IPS-18a (cell line): ENCODE data around the gene PES1.

Experiments used
- H3K27ac ChIP-seq: one replicate; pipeline ENCODE4 v1.5.1; 2013; ENCODE audit warnings: low read length
- H3K27me3 ChIP-seq: one replicate; pipeline ENCODE4 v1.6.1; 2013; ENCODE audit warnings: mild to moderate bottlenecking, low read length; ENCODE audit not compliant: control insufficient read depth, insufficient read depth
- H3K36me3 ChIP-seq: one replicate; pipeline ENCODE4 v1.6.1; 2013; ENCODE audit warnings: low read depth, low read length; ENCODE audit not compliant: control insufficient read depth
- H3K4me1 ChIP-seq: one replicate; pipeline ENCODE4 v1.6.1; 2013; ENCODE audit warnings: low read depth, low read length; ENCODE audit not compliant: control insufficient read depth
- H3K4me3 ChIP-seq: one replicate; pipeline ENCODE4 v1.5.1; 2013; ENCODE audit warnings: low read length
- H3K9ac ChIP-seq: one replicate; pipeline ENCODE4 v1.6.1; 2013; ENCODE audit warnings: mild to moderate bottlenecking, low read length, moderate library complexity
- H3K9me3 ChIP-seq: one replicate; pipeline ENCODE4 v1.6.1; 2013; ENCODE audit warnings: low read depth, low read length; ENCODE audit not compliant: control insufficient read depth

PES1 gene

GRCh38 chr22:30586414-30586813 lies 5.3 kb downstream of the PES1 start:
- Histone ChIP-seq H3K9me3 (no peaks in the 10 kb centered on the region), H3K27ac (no peak overlapping the region), H3K36me3 (peaks cover 70% of the 10 kb centered on the region), H3K27me3 (no peaks in the 10 kb centered on the region), H3K9ac (no peak overlapping the region), H3K4me1 (peaks cover 8% of the 10 kb centered on the region), H3K4me3 (no peak overlapping the region)

GRCh38 chr22:30584441-30584840 lies 7.3 kb downstream of the PES1 start:
- no peaks in the 10 kb centered on the region for H3K27me3 ChIP-seq
- H3K4me1 ChIP-seq = no peaks in the 10 kb centered on the region
- H3K27ac ChIP-seq = no peak overlapping the region
- H3K9ac ChIP-seq = no peak overlapping the region
- H3K36me3 ChIP-seq = peaks cover 90% of the 10 kb centered on the region
- no peaks in the 10 kb centered on the region for H3K9me3 ChIP-seq
- no peak overlapping the region for H3K4me3 ChIP-seq

- Histone ChIP-seq H3K4me1 (no peaks in the 10 kb centered on the region), H3K9me3 (no peaks in the 10 kb centered on the region), H3K4me3 (no peak overlapping the region), H3K27me3 (no peaks in the 10 kb centered on the region), H3K27ac (no peak overlapping the region), H3K36me3 (peaks cover 91% of the 10 kb centered on the region), H3K9ac (no peak overlapping the region)
Observed at GRCh38 chr22:30582788-30583545, 8.7 kb downstream of the PES1 start.

- H3K4me3 ChIP-seq = no peak overlapping the region
- H3K27ac ChIP-seq = no peak overlapping the region
- no peak overlapping the region for H3K9ac ChIP-seq
- H3K27me3 ChIP-seq = no peaks in the 10 kb centered on the region
- peaks cover 91% of the 10 kb centered on the region for H3K36me3 ChIP-seq
- no peaks in the 10 kb centered on the region for H3K9me3 ChIP-seq
- H3K4me1 ChIP-seq = no peaks in the 10 kb centered on the region
Observed at GRCh38 chr22:30582051-30582450, 9.7 kb downstream of the PES1 start.

- H3K9me3 ChIP-seq = no peaks in the 10 kb centered on the region
- no peak overlapping the region for H3K27ac ChIP-seq
- no peak overlapping the region for H3K9ac ChIP-seq
- no peaks in the 10 kb centered on the region for H3K27me3 ChIP-seq
- H3K36me3 ChIP-seq = peaks cover 91% of the 10 kb centered on the region
- H3K4me1 ChIP-seq = no peaks in the 10 kb centered on the region
- no peak overlapping the region for H3K4me3 ChIP-seq
Observed at GRCh38 chr22:30580896-30581295, 10.8 kb downstream of the PES1 start.

- H3K27me3 ChIP-seq = no peaks in the 10 kb centered on the region
- H3K27ac ChIP-seq = no peak overlapping the region
- H3K4me1 ChIP-seq = peaks cover 7% of the 10 kb centered on the region
- H3K4me3 ChIP-seq = no peak overlapping the region
- peaks cover 72% of the 10 kb centered on the region for H3K36me3 ChIP-seq
- no peak overlapping the region for H3K9ac ChIP-seq
- H3K9me3 ChIP-seq = no peaks in the 10 kb centered on the region
Observed at GRCh38 chr22:30578481-30578880, 13.2 kb downstream of the PES1 start.

- Histone ChIP-seq H3K9me3 (no peaks in the 10 kb centered on the region), H3K27ac (no peak overlapping the region), H3K9ac (no peak overlapping the region), H3K4me3 (no peak overlapping the region), H3K27me3 (no peaks in the 10 kb centered on the region), H3K36me3 (peaks cover 52% of the 10 kb centered on the region), H3K4me1 (peaks cover 12% of the 10 kb centered on the region)
Observed at GRCh38 chr22:30575859-30576258, 15.9 kb downstream of the PES1 start.

- Histone ChIP-seq H3K27ac (no peak overlapping the region), H3K4me1 (peaks cover 12% of the 10 kb centered on the region), H3K9me3 (no peaks in the 10 kb centered on the region), H3K27me3 (no peaks in the 10 kb centered on the region), H3K9ac (peak overlapping the region; percentile 32), H3K36me3 (peaks cover 45% of the 10 kb centered on the region), H3K4me3 (peak overlapping the region; percentile 62)
Observed at GRCh38 chr22:30574997-30575671, 16.6 kb downstream of the PES1 start.

GRCh38 chr22:30574095-30574981 lies 17.4 kb downstream of the PES1 start, which contains the start of gene GAL3ST1:
TSS of gene GAL3ST1 (minus strand) at chr22:30574665. CDS start at chr22:30557392, 17,273 bp downstream.
- peaks cover 12% of the 10 kb centered on the region for H3K4me1 ChIP-seq
- peak within 1 kb of the TSS; percentile 32 for H3K9ac ChIP-seq
- no peak within 1 kb of the TSS for H3K27ac ChIP-seq
- no peaks in the 10 kb centered on the region for H3K27me3 ChIP-seq
- peak within 1 kb of the TSS; percentile 67 for H3K4me3 ChIP-seq
- H3K36me3 ChIP-seq = peaks cover 37% of the 10 kb centered on the region
- no peaks in the 10 kb centered on the region for H3K9me3 ChIP-seq

- H3K4me1 ChIP-seq = peaks cover 12% of the 10 kb centered on the region
- no peak overlapping the region for H3K27ac ChIP-seq
- peaks cover 30% of the 10 kb centered on the region for H3K36me3 ChIP-seq
- peak overlapping the region; percentile 67 for H3K4me3 ChIP-seq
- H3K27me3 ChIP-seq = no peaks in the 10 kb centered on the region
- H3K9ac ChIP-seq = no peak overlapping the region
- H3K9me3 ChIP-seq = no peaks in the 10 kb centered on the region
Observed at GRCh38 chr22:30573594-30574094, 18.1 kb downstream of the PES1 start.
